Right renal cortex interstitium (tissue), 3 donors: ENCODE measurements around the gene APOBEC4. TPM values are rescaled to one million over a fixed set of nuclear protein-coding genes. Genes with fewer than 3 reads are reported as not detected.
A peak's percentile ranks its signal among the peaks of the same experiment; 100 is the strongest.

Source experiments
- DNase-seq, 3 donors: peaks; one replicate each; pipeline ENCODE4 v3.0.0-alpha.2; 2013; ENCODE audit warnings: low read depth in 3 of 3, low spot score in 2 of 3
- polyA plus RNA-seq, 3 donors: library from polyadenylated mRNA; unstranded; fragments of 120-200 nt; gene quantifications; one replicate each; pipeline ENCODE4 v1.2.1, GENCODE V29; 2013; ENCODE audit not compliant: insufficient read length in 3 of 3

The APOBEC4 gene
- polyA plus RNA-seq, 3 donors = not detected

GRCh38 chr1:183675883-183676585, 22.9 kb upstream of the APOBEC4 start:
- DNase-seq = no peak

DNA sequence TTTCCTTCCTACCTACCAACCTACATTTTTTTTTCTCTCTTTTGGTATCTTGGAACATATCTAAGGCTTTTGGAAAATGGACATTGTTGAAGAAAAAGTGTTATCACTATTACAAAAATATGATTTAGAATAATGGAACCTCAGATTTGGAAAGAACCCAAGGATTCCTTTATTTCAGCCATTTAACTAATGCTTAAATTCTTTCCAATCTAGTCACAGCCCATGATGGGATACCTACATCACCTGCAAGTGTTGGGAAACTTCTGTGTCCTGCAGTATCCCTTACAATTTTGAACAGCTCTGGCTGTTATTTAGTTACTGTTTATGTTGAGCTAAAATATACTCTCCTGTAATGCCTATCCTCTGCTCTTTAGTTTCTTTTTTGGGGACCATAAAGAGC, 22.3 kb upstream of the APOBEC4 start:
- no peak for DNase-seq

GRCh38 chr1:183674886-183675285, 21.8 kb upstream of the APOBEC4 start:
- DNase-seq = no peak

GRCh38 chr1:183674339-183674738, 21.2 kb upstream of the APOBEC4 start:
- no peak for DNase-seq

DNA sequence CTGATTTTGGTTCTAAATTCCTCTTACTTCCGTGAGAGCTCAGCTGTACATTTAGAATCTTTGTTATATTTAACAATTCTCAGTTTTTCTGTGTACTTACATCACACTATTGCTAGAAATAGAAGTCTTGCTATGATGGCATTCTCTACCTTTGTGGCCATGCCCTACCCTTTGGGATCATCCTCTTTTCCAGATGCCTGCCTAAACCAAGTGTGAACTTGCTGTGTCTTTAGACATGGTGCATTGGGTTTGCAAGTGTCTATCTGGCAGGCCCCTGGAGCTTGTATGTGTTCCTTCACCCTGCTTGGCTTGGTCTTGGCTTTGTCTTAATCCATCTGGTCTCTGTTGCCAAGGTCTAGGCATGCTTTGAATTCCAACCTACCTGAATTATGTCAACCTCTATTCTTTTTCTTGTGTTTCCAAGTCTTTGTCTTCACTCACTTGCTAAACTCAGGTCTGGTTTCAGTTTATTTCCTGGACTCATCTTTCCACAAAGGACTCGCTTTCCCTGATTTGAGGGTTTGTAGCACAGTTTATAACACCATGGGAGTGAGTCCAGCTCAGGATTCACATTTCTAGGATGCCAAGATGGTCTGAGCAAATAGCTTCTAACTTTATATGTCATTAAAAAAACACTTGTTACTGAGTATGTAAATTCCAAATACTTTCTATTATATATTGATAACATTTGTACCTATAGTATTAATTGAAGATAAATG, 20.6 kb upstream of the APOBEC4 start:
- DNase-seq = no peak

GRCh38 chr1:183670169-183670568, 17.1 kb upstream of the APOBEC4 start:
- no peak for DNase-seq

DNA sequence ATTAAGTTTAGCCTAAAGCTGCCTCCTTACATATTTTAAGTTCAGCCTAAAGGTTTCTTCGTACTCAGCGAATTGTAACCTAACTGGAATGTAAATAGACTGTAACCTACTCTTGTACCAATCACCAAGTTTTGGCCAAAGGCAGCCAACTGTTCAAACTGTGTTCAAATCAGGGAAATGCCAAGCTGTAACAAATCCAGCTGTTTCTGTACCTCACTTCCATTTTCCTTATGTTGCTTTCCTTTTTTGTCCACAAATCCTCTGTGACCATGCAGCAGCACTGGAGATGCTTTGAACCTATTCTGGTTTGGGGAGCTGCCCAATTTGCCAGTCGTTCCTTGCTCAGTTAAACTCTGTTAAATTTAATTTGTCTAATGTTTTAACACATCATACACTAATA, 3.2 kb upstream of the APOBEC4 start:
- DNase-seq = no peak

GRCh38 chr1:183655562-183656075, 2.5 kb upstream of the APOBEC4 start:
- DNase-seq = peak; percentile 74 to 81 (median 75)

DNA sequence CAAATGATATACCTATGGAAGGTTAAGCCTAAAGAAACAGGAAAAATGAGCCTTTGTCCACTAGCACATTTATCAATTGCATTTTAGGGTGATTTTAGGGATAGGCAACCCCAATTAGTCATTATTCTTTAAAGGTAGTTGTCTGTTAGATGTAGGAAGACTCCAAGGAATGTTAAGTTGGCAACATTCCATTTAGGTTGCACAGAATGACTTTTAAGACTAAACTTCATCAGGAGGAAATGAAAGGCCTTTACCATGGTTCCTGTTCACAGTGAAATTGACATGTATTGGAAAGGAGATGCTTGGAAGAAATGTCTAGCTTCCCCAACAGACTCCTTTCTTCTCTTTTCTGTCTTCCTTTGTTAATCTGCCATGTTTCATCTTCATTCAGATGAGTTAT, 1.6 kb upstream of the APOBEC4 start:
- DNase-seq = no peak

DNA sequence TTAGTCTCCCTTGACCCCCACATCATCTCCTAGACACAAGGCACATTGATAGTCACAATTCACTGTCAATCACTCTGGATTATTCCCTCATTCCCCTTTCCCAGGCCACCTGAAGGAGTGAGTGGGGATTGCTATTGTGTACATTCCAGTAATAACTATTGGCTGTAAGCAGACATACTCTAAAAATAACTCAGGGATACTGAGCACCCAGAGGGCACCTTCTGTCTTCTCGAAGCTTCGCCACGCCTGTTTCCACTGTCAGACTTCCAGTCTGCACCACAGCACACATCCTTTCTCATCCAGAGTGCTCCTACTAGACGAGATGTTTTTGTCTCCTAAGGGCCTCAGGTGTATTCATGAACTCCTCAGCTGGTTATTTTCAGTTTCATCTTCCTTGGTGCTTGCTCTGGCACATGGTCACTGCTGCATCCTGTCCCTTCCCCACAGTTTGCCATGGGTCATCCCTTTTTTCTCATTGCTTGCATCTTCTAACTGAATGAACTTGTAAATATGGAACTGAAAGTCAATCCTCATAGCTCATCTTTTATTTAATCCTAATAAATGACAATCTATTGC, 848 bp upstream of the APOBEC4 start:
- DNase-seq = no peak

DNA sequence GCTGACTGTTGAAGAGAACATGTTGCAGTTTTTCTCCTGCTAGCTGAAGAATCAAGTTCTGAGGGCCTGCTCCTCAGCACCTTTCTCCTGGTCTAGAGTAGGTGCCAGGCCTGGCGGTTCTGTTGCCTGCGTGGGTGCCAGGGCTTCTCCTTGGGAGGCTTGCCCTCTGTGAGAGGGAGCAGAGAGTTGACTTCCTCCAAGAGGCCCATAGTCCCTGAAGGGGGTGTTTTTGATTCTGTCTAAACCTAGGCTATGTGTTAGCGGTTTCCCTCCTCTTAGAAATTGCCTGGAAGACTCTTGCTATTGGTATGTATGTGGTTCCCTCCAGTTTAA, 312 bp upstream of the APOBEC4 start:
- no peak for DNase-seq

- DNase-seq = no peak
Observed at GRCh38 chr1:183652107-183652506, 1.0 kb downstream of the APOBEC4 start.

DNA sequence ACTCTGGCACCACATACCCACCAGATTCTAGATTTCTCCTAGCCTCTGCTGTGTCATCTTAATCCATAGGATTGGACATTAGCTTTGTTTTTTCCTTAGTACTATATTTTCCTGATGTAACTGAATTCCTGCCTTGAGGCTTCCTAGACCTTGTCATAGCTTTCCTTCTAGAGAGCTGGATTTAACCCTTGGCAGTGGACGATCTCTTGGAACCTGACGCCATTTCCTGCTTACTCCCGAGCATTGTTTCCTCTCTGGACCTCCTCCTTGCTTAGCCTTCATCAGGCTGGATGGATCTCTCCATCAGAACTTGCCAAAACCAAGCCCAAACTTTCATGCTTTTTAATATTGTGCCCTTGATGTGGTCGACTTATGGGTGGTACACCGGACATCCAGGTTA, 1.5 kb downstream of the APOBEC4 start:
- no peak for DNase-seq

DNA sequence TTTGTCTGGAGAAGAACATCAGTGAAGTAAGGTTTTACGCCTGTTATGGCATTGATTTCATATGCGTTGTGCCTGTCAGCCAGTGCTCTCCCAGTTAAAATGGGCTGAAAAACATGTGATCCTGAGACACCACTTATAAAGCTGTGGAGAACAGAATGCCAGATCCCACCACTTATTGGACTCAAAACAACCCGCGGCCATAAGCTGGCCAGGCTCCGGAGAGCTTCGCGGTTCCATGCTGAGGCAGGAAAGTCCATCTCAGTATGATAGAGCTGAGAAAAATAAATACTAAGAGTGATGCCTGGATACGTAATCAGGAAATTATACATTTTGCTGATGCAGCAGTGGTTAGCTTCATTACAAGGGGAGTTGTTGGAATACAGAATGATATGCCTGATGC, 5.1 kb downstream of the APOBEC4 start:
- no peak for DNase-seq

- no peak for DNase-seq
Observed at GRCh38 chr1:183646776-183647175, 6.3 kb downstream of the APOBEC4 start.

- no peak for DNase-seq
Observed at GRCh38 chr1:183645531-183645930, 7.6 kb downstream of the APOBEC4 start.

GRCh38 chr1:183642166-183642565, 10.9 kb downstream of the APOBEC4 start:
- no peak for DNase-seq

DNA sequence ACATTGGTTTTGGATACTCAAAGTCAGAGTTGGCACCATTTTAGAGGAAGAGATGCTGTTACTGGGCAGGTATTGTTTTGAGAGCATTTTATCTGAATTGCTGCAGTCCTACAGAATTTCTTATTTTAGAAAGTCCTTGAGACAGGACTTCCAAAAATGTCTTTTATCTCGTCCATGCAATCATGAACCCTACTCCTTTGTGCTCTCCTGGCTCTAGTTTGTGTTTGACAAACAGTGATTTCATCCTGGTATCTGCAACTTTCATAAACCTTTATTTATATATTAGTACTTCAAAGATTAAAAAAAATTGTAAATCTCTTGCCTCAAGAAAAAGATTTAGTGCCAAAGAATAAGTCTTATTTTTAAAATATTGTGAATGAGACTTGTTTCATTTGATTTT, 12.9 kb downstream of the APOBEC4 start:
- DNase-seq = no peak

DNA sequence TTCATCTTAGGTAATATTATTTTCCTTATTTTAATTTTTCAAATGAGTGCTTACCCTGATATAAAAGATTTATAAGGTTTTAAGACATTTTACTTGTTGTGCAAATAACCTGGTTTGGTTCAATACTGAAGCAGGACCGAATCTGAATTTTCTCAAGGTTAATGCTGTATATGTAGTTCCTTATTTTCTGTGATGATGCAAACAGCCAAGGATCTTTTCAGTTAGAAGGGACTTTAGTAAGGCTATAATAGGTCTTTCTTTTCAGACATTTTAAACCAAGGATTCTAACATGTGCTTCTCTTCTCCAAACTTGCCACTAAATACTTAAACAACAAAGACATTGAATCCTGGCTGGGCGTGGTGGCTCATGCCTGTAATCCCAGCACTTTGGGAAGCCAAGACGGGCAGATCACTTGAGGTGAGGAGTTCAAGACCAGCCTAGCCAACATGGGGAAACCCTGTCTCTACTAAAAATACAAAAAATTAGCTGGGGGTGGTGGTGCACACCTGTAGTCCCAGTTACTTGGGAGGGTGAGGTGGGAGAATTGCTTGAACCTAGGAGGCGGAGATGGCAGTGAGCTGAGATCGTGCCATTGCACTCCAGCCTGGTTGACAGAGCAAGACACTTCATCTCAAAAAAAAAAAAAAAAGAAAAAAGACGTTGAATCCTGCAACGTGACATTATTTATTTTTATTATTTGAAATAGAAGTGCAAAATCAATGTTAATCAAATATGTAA, 14.3 kb downstream of the APOBEC4 start:
- DNase-seq = no peak

- no peak for DNase-seq
Observed at GRCh38 chr1:183636783-183637182, 16.3 kb downstream of the APOBEC4 start.

- DNase-seq = no peak
Observed at GRCh38 chr1:183636334-183636682, 16.8 kb downstream of the APOBEC4 start.
